ENCODE results near the gene FEZ2.

FEZ2 gene

DNA sequence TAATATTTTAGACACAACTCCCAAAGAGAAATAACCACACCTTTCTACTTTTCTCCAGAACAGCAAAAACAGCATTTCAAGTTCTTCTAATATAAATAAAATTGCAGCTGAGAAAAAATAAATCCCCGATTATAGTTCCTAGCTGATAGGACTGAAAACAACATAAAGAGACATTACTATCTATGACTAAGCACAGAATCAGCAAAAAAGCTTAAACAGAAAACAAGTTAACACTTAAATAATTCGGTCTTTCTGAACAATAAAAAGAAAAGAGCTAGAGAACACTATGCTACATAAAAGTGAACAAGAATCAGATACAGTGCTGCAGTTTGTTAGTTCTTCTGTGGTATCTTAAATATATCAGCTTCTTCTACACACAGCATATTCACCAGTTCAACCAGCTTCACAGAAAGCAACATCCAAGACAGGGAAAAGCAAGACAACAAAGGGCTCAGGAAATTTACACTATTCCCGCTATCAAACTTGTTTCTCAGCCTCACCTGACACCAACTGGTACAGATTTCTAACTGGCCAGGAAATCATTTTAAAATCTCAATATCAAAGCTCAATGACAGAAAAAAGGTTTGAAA lies 28.6 kb downstream of the FEZ2 start:
- no peaks in the 10 kb centered on the region for H3K27me3 ChIP-seq
- TF ChIP-seq CTCF (IDR thresholded peaks at IDR 0.05; ENCODE audit: low read depth, low read length): no peak
- no peaks in the 10 kb centered on the region for H3K4me1 ChIP-seq
- no peak for DNase-seq
- no peaks in the 10 kb centered on the region for H3K9me3 ChIP-seq
- no peaks in the 10 kb centered on the region; the same call in 1 of the 2 replicates for H3K36me3 ChIP-seq
- H3K4me3 ChIP-seq (ENCODE audit: low read depth, low read length): no peak overlapping the region

GRCh38 chr2:36568516-36569246 lies 29.3 kb downstream of the FEZ2 start:
- no peak for DNase-seq
- Histone ChIP-seq H3K36me3 (no peaks in the 10 kb centered on the region; the same call in 1 of the 2 replicates), H3K4me1 (no peaks in the 10 kb centered on the region), H3K4me3 (ENCODE audit: low read depth, low read length) (no peak overlapping the region), H3K27me3 (no peaks in the 10 kb centered on the region), H3K9me3 (no peaks in the 10 kb centered on the region)
- no peak for TF ChIP-seq CTCF (IDR thresholded peaks at IDR 0.05; ENCODE audit: low read depth, low read length)

- Histone ChIP-seq H3K4me3 (ENCODE audit: low read depth, low read length) (no peak overlapping the region), H3K36me3 (no peaks in the 10 kb centered on the region), H3K27me3 (no peaks in the 10 kb centered on the region), H3K4me1 (no peaks in the 10 kb centered on the region), H3K9me3 (no peaks in the 10 kb centered on the region)
- DNase-seq: no peak
- TF ChIP-seq CTCF (IDR thresholded peaks at IDR 0.05; ENCODE audit: low read depth, low read length): no peak
Observed at GRCh38 chr2:36567711-36568408, 30.1 kb downstream of the FEZ2 start.

DNA sequence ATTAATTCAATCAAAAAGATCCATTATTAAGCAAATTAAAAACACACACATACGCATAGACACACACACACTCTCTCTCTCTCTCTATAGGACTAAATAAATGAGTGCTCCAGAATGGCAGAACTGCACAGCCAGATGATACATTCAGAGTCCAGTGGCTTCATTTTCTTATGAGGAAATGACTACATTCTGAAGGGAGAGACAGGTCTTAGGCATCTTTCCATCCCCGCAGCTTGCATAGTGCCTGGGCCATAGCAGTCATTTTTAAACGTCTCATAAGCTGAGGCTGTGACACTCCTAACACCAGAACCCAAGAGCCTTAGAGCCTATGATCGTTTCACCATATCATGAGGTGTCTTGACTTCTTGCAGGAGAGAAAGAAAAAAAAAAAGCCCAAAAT lies 31.1 kb downstream of the FEZ2 start:
- H3K9me3 ChIP-seq: no peaks in the 10 kb centered on the region
- no peaks in the 10 kb centered on the region for H3K27me3 ChIP-seq
- TF ChIP-seq CTCF (IDR thresholded peaks at IDR 0.05; ENCODE audit: low read depth, low read length): no peak
- H3K4me1 ChIP-seq: no peaks in the 10 kb centered on the region
- H3K36me3 ChIP-seq: no peaks in the 10 kb centered on the region
- H3K4me3 ChIP-seq (ENCODE audit: low read depth, low read length): no peak overlapping the region
- no peak for DNase-seq

- Histone ChIP-seq H3K4me3 (ENCODE audit: low read depth, low read length) (no peak overlapping the region), H3K27me3 (no peaks in the 10 kb centered on the region), H3K4me1 (no peaks in the 10 kb centered on the region), H3K36me3 (no peaks in the 10 kb centered on the region), H3K9me3 (no peaks in the 10 kb centered on the region)
- DNase-seq: no peak
- no peak for TF ChIP-seq CTCF (IDR thresholded peaks at IDR 0.05; ENCODE audit: low read depth, low read length)
Observed at GRCh38 chr2:36565712-36566111, 32.3 kb downstream of the FEZ2 start.

All from BE2C (cell line).